Memory B cell (primary cell): ENCODE results near the gene THUMPD1.
"Not testable (repeated sequence)": the region's sequence is repeated elsewhere in the genome, so short reads cannot be mapped to it uniquely, and the experiment has no call there.

ENCODE experiments used
- ATAC-seq: fragments of 150-1000 bp; cut with Tn5 transposase; 2 replicates; pipeline ENCODE4 v1.10.0; 2021; ENCODE audit warnings: low read depth, mild to moderate bottlenecking, moderate library complexity
- DNase-seq, 2 donors: peaks; one replicate each; pipeline ENCODE4 v3.0.0; 2022; ENCODE audit warnings: low spot score in 2 of 2
- H3K27ac Mint-ChIP-seq: one replicate; pipeline ENCODE4 v1.8.0; 2022; ENCODE audit warnings: mild to moderate bottlenecking, moderate library complexity, mixed read lengths
- H3K27me3 Mint-ChIP-seq: one replicate; pipeline ENCODE4 v1.8.0; 2022; ENCODE audit warnings: mixed read lengths
- H3K36me3 Mint-ChIP-seq: one replicate; pipeline ENCODE4 v1.8.0; 2022; ENCODE audit warnings: mild to moderate bottlenecking, mixed read lengths
- H3K4me1 Mint-ChIP-seq: one replicate; pipeline ENCODE4 v1.8.0; 2022; ENCODE audit warnings: mixed read lengths
- H3K4me3 Mint-ChIP-seq: one replicate; pipeline ENCODE4 v1.8.0; 2022; ENCODE audit warnings: mild to moderate bottlenecking, moderate library complexity, mixed read lengths
- H3K9me3 Mint-ChIP-seq: one replicate; pipeline ENCODE4 v1.8.0; 2022; ENCODE audit warnings: mixed read lengths

THUMPD1 gene

DNA sequence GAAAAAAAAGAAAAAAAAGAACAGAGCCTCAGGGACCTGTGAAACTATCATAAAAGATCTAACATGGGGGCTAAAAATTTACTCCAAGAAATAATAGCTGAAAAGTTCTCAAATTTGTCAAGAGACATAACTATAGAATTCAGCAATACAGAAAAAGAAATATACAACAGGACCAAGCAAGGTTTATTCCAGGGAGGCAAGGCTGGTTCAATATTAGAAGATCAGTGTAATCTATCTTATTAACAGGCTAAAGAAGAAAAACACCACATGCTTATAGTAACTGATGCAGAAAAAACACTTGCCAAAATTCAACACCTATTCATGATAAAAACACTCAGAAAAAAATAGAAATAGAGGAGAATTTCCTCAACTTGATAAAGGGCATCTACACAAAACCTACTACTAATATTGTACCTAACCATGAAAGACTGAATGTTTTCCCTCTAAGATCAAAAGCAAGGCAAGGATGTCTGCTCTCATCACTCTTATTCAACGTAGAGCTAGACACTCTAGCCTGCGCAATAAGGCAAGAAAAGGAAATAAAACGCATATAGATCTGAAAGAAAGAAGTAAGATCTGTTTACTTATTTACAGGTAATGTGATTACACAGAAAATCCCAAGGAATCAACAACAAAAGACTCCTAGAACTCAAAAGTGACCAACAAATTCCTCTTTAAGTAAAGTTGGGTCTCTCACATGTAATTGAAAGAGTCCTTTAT is 20.9 kb upstream of the THUMPD1 start:
- ATAC-seq, result no peak
- Mint-ChIP-seq H3K4me1 (peaks cover 10% of the 10 kb centered on the region), H3K36me3 (peaks cover 12% of the 10 kb centered on the region), H3K27ac (peak overlapping the region; percentile 76), H3K27me3 (no peaks in the 10 kb centered on the region), H3K4me3 (peak overlapping the region; percentile 86), H3K9me3 (peaks cover 2% of the 10 kb centered on the region)
- no peak for DNase-seq

- ATAC-seq (no peak), DNase-seq (no peak)
- H3K4me1 Mint-ChIP-seq, result peaks cover 10% of the 10 kb centered on the region
- H3K27me3 Mint-ChIP-seq, result no peaks in the 10 kb centered on the region
- peaks cover 12% of the 10 kb centered on the region for H3K36me3 Mint-ChIP-seq
- peaks cover 2% of the 10 kb centered on the region for H3K9me3 Mint-ChIP-seq
- no peak overlapping the region for H3K4me3 Mint-ChIP-seq
- H3K27ac Mint-ChIP-seq, result no peak overlapping the region
These were observed 19.6 kb upstream of the THUMPD1 start for GRCh38 chr16:20761175-20761574.

DNA sequence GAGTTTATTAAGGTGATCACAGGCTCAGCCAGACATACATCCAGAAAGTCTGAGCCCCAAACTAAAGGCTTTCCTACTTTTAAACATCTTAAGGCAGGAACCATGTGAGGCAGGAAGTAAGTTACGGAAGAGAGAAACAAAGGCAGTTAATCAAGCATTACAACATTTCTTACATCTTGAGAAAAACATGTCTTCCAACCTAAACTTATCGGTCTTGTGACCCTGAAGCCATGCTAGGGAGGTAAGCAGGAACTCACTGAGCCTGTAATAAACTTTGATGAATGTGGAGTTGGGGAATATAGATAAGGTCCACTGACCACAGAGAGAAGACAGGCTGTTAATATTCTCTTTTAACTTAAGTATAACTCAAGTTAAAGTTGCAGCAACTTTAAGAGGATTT is 18.7 kb upstream of the THUMPD1 start:
- peaks cover 10% of the 10 kb centered on the region for H3K4me1 Mint-ChIP-seq
- H3K9me3 Mint-ChIP-seq, result peaks cover 2% of the 10 kb centered on the region

GRCh38 chr16:20755799-20756198 is 14.2 kb upstream of the THUMPD1 start:
- H3K27me3 Mint-ChIP-seq, H3K27ac Mint-ChIP-seq, H3K4me3 Mint-ChIP-seq, H3K36me3 Mint-ChIP-seq, ATAC-seq, H3K4me1 Mint-ChIP-seq, DNase-seq, H3K9me3 Mint-ChIP-seq: not testable (repeated sequence)

More for the DNA sequence above, 18.7 kb upstream of the THUMPD1 start:
- Mint-ChIP-seq H3K4me3 (no peak overlapping the region), H3K36me3 (peaks cover 12% of the 10 kb centered on the region), H3K27me3 (no peaks in the 10 kb centered on the region), H3K27ac (no peak overlapping the region)
- ATAC-seq (no peak), DNase-seq (no peak)

GRCh38 chr16:20755238-20755637 is 13.6 kb upstream of the THUMPD1 start:
- ATAC-seq, result no peak

DNA sequence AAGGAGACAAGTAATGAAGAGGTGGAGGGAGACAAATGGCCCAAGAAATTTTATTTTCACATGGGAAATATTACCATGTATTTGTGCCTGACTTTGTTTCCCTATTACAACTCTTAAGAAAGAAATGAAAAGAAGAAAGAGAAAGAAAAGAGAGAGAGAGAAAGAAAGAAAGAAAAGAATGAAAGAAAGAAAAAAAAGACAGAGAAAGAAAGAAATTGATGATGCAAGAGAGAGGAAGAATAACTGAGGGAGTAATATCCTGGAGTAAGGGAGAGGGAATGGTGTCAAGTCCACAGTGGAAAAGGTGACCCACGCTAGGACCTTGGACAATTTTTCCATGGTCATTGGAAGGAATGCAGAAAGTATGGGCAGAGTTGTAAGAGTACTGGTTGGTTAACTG is 12.1 kb upstream of the THUMPD1 start:
- Mint-ChIP-seq H3K9me3 (peaks cover 3% of the 10 kb centered on the region), H3K27ac (no peak overlapping the region), H3K27me3 (peaks cover 2% of the 10 kb centered on the region), H3K36me3 (no peaks in the 10 kb centered on the region), H3K4me3 (no peak overlapping the region), H3K4me1 (no peaks in the 10 kb centered on the region)
- no peak for DNase-seq
- ATAC-seq, result no peak

More at GRCh38 chr16:20755238-20755637, 13.6 kb upstream of the THUMPD1 start:
- Mint-ChIP-seq H3K27me3 (no peaks in the 10 kb centered on the region), H3K4me1 (no peaks in the 10 kb centered on the region), H3K27ac (no peak overlapping the region), H3K9me3 (peaks cover 2% of the 10 kb centered on the region), H3K36me3 (peaks cover 2% of the 10 kb centered on the region), H3K4me3 (no peak overlapping the region)
- no peak for DNase-seq

GRCh38 chr16:20750558-20750957 is 8.9 kb upstream of the THUMPD1 start:
- DNase-seq, result no peak
- ATAC-seq, result no peak
- no peak overlapping the region for H3K27ac Mint-ChIP-seq
- peaks cover 4% of the 10 kb centered on the region for H3K36me3 Mint-ChIP-seq
- H3K9me3 Mint-ChIP-seq, result peaks cover 8% of the 10 kb centered on the region
- no peak overlapping the region for H3K4me3 Mint-ChIP-seq
- peaks cover 2% of the 10 kb centered on the region for H3K27me3 Mint-ChIP-seq
- no peaks in the 10 kb centered on the region for H3K4me1 Mint-ChIP-seq

- DNase-seq (no peak), ATAC-seq (no peak)
- H3K27ac Mint-ChIP-seq, result no peak overlapping the region
- H3K4me1 Mint-ChIP-seq, result no peaks in the 10 kb centered on the region
- H3K36me3 Mint-ChIP-seq, result peaks cover 4% of the 10 kb centered on the region
- no peak overlapping the region for H3K4me3 Mint-ChIP-seq
- H3K9me3 Mint-ChIP-seq, result peaks cover 6% of the 10 kb centered on the region
- peaks cover 2% of the 10 kb centered on the region for H3K27me3 Mint-ChIP-seq
These were observed 7.9 kb upstream of the THUMPD1 start for GRCh38 chr16:20749474-20749873.

DNA sequence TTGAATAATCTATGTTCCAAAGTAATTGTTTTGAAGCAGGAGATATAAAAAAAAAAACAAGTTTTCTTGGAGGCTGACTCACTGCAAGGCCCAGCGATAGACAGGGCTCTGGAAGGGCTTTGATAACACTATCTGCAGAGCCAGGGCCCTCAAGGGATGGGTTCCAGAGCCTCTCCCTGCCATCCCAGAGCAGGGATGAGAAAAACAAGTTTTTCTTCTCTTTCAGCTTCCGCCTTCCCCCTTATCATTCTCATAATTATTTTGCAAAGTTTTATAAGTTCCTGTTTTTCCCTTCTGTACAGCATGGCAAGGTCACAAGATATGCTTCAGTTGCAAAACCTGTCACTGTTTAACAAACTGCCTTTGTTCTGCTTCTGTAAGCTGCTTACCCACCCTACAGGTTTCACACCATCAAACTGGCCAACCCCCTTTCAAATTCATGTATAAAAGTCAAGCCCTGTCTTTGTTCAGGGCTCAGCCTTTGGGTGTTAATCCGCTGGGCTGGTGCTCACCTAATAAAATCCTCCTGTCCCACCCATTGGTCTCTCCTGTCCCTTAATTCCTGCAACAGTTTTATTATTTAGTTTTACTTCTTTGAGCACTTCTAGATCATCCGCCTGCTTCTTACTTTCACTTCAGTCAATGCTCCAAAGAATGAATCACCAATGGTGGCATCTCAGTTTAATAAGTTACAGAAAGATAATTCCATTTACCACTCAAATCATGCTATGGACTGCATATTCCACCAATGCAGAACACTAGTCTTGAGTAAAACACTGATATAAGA is 5.6 kb upstream of the THUMPD1 start:
- H3K9me3 Mint-ChIP-seq, result peaks cover 6% of the 10 kb centered on the region
- peaks cover 2% of the 10 kb centered on the region for H3K27me3 Mint-ChIP-seq
- H3K4me1 Mint-ChIP-seq, result no peaks in the 10 kb centered on the region
- no peak overlapping the region for H3K27ac Mint-ChIP-seq
- DNase-seq (no peak), ATAC-seq (no peak)
- peaks cover 4% of the 10 kb centered on the region for H3K36me3 Mint-ChIP-seq
- no peak overlapping the region for H3K4me3 Mint-ChIP-seq

- no peak for ATAC-seq
- Mint-ChIP-seq H3K27ac (no peak overlapping the region), H3K27me3 (peaks cover 2% of the 10 kb centered on the region)
These were observed 4.8 kb upstream of the THUMPD1 start for GRCh38 chr16:20746461-20746860.

GRCh38 chr16:20744922-20745440 is 3.4 kb upstream of the THUMPD1 start:
- H3K27ac Mint-ChIP-seq, result no peak overlapping the region
- H3K9me3 Mint-ChIP-seq, result peaks cover 6% of the 10 kb centered on the region
- ATAC-seq (no peak), DNase-seq (no peak)
- H3K27me3 Mint-ChIP-seq, result peaks cover 2% of the 10 kb centered on the region
- H3K4me3 Mint-ChIP-seq, result no peak overlapping the region
- peaks cover 4% of the 10 kb centered on the region for H3K36me3 Mint-ChIP-seq
- H3K4me1 Mint-ChIP-seq, result peaks cover 8% of the 10 kb centered on the region

More at GRCh38 chr16:20746461-20746860, 4.8 kb upstream of the THUMPD1 start:
- Mint-ChIP-seq H3K36me3 (peaks cover 4% of the 10 kb centered on the region), H3K4me3 (no peak overlapping the region), H3K9me3 (peaks cover 6% of the 10 kb centered on the region), H3K4me1 (peaks cover 3% of the 10 kb centered on the region)
- DNase-seq, result no peak

- no peak overlapping the region for H3K4me3 Mint-ChIP-seq
- no peaks in the 10 kb centered on the region for H3K27me3 Mint-ChIP-seq
- H3K9me3 Mint-ChIP-seq, result peaks cover 4% of the 10 kb centered on the region
- no peak for ATAC-seq
- peaks cover 8% of the 10 kb centered on the region for H3K36me3 Mint-ChIP-seq
- H3K27ac Mint-ChIP-seq, result no peak overlapping the region
- no peak for DNase-seq
- peaks cover 12% of the 10 kb centered on the region for H3K4me1 Mint-ChIP-seq
These were observed 2.0 kb upstream of the THUMPD1 start for GRCh38 chr16:20743591-20743990.

DNA sequence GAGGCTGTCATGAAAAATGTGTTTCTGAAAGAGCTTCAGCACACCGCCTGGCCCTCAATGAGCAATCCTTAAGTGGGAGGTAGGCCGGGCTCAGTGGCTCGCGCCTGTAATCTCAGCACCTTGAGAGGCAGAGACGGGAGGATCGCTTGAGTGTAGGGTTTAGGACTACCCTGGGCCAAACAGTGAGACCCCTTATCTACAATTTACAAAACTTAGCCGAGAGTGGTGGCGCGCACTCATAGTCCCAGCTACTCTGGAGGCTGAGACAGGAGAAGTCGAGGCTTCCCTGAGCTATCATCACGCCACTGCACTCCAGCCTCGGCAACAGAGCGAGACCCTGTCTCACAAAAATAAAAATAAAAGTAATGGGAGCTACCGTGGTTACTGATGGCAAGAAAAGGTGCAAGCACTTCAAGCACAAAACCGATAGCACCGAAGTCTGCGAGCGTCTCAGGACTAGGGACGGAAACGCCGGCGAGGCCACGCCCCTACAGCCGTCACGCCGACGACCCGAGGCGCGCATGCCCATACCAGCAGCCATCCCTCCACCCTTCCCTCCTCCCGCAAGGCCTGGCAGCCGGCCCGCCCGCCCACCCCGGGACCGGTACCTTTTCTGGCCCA is 607 bp downstream of the THUMPD1 start:
- Mint-ChIP-seq H3K36me3 (peaks cover 12% of the 10 kb centered on the region), H3K27ac (peak overlapping the region; percentile 94), H3K4me1 (peaks cover 13% of the 10 kb centered on the region), H3K4me3 (peak overlapping the region; percentile 95), H3K9me3 (no peaks in the 10 kb centered on the region), H3K27me3 (no peaks in the 10 kb centered on the region)
- ATAC-seq, result peak; percentile 79
- DNase-seq, result peak; percentile 81 to 87
